Tibial nerve (tissue), 3 donors: ENCODE data around the gene CSRP3.

ENCODE experiments used
- CTCF ChIP-seq, 5 experiments: fragments of 200-600 bp in 3 of 5; fragments of 450-650 bp in 2 of 5; sonication (generic) in 3 of 5; IDR thresholded peaks; one replicate each; pipeline ENCODE4 v1.5.1; 2016 to 2019; ENCODE audit warnings: antibody characterized with exemption in 5 of 5, mild to moderate bottlenecking in 3 of 5, moderate library complexity in 2 of 5
- POLR2A ChIP-seq, 2 donors: fragments of 450-650 bp; IDR thresholded peaks; one replicate each; pipeline ENCODE4 v1.6.1; 2017; ENCODE audit warnings: antibody characterized with exemption in 2 of 2, mild to moderate bottlenecking in 2 of 2, moderate library complexity in 2 of 2

- TF ChIP-seq CTCF (IDR thresholded peaks at IDR 0.05) (no peak), POLR2A (IDR thresholded peaks at IDR 0.05) (no peak)
These were observed 33.7 kb downstream of the CSRP3 start for GRCh38 chr11:19168090-19168489.
